Measurements from ENCODE around the gene ACD.
"Not testable (repeated sequence)": the region's sequence is repeated elsewhere in the genome, so short reads cannot be mapped to it uniquely, and the experiment has no call there.

The ACD gene

GRCh38 chr16:67659675-67660563, at the start of gene ACD:
ACD (minus strand) TSS chr16:67660260; CDS start chr16:67660220, 40 bp downstream.
- in situ Hi-C loops (cut with MboI; ENCODE audit: low sequenced_read_pairs) = loop anchor here (10.0 kb wide), 1 partner anchor 275 kb away; the partner anchor contains the start of genes CTRL and PSMB10

- in situ Hi-C loops (cut with MboI; ENCODE audit: low sequenced_read_pairs) = no loop called here
These were observed 49.0 kb upstream of the ACD start for GRCh38 chr16:67709050-67709449.

GRCh38 chr16:67708368-67708771, 48.3 kb upstream of the ACD start:
- in situ Hi-C loops (cut with MboI; ENCODE audit: low sequenced_read_pairs) = no loop called here

- in situ Hi-C loops (cut with MboI; ENCODE audit: low sequenced_read_pairs) = no loop called here
These were observed 47.7 kb upstream of the ACD start for GRCh38 chr16:67707790-67708189.

GRCh38 chr16:67707210-67707609, 47.1 kb upstream of the ACD start:
- in situ Hi-C loops (cut with MboI; ENCODE audit: low sequenced_read_pairs) = no loop called here

GRCh38 chr16:67704110-67704509, 44.0 kb upstream of the ACD start:
- in situ Hi-C loops (cut with MboI; ENCODE audit: low sequenced_read_pairs) = no loop called here

GRCh38 chr16:67703626-67704025, 43.6 kb upstream of the ACD start:
- in situ Hi-C loops (cut with MboI; ENCODE audit: low sequenced_read_pairs) = no loop called here

- in situ Hi-C loops (cut with MboI; ENCODE audit: low sequenced_read_pairs) = no loop called here
These were observed 42.1 kb upstream of the ACD start for GRCh38 chr16:67702130-67702529.

- in situ Hi-C loops (cut with MboI; ENCODE audit: low sequenced_read_pairs) = no loop called here
These were observed 41.4 kb upstream of the ACD start for GRCh38 chr16:67701420-67701819.

GRCh38 chr16:67699265-67699664, 39.2 kb upstream of the ACD start:
- in situ Hi-C loops (cut with MboI; ENCODE audit: low sequenced_read_pairs) = no loop called here

- in situ Hi-C loops (cut with MboI; ENCODE audit: low sequenced_read_pairs) = no loop called here
These were observed 37.5 kb upstream of the ACD start for GRCh38 chr16:67697422-67698185.

GRCh38 chr16:67694611-67695010, 34.6 kb upstream of the ACD start:
- in situ Hi-C loops (cut with MboI; ENCODE audit: low sequenced_read_pairs) = no loop called here

- in situ Hi-C loops (cut with MboI; ENCODE audit: low sequenced_read_pairs) = not testable (repeated sequence)
These were observed 33.6 kb upstream of the ACD start for GRCh38 chr16:67693517-67694285.

- in situ Hi-C loops (cut with MboI; ENCODE audit: low sequenced_read_pairs) = no loop called here
These were observed 25.5 kb upstream of the ACD start for GRCh38 chr16:67685388-67686112.

- in situ Hi-C loops (cut with MboI; ENCODE audit: low sequenced_read_pairs) = no loop called here
These were observed 23.7 kb upstream of the ACD start for GRCh38 chr16:67683767-67684166.

GRCh38 chr16:67679935-67680897, 20.2 kb upstream of the ACD start:
- in situ Hi-C loops (cut with MboI; ENCODE audit: low sequenced_read_pairs) = no loop called here

- in situ Hi-C loops (cut with MboI; ENCODE audit: low sequenced_read_pairs) = no loop called here
These were observed 18.4 kb upstream of the ACD start for GRCh38 chr16:67678354-67679023.

GRCh38 chr16:67677712-67678111, 17.7 kb upstream of the ACD start:
- in situ Hi-C loops (cut with MboI; ENCODE audit: low sequenced_read_pairs) = no loop called here

GRCh38 chr16:67676939-67677338, 16.9 kb upstream of the ACD start:
- in situ Hi-C loops (cut with MboI; ENCODE audit: low sequenced_read_pairs) = no loop called here
